ENCODE data around the gene CSTF3. TPM values are rescaled to one million over a fixed set of nuclear protein-coding genes. Genes with fewer than 3 reads are reported as not detected.

CSTF3 gene
- total and polyA plus RNA-seq, 8 donors, result 1.8 to 47.9 (median 11.3) TPM

GRCh38 chr11:33171251-33171650 lies 10.0 kb upstream of the CSTF3 start:
- no peaks in the 10 kb centered on the region for H3K9me3 ChIP-seq
- DNase-seq, result no peak
- 32 to 66% (median 53%) methylated on average over 1 of the region's 1 CpG for WGBS, 5 donors
- H3K27ac ChIP-seq, result no peak overlapping the region
- intact Hi-C loops (cut with DNase I; ENCODE audit: low total_unique reads), result no loop called here
- no peaks in the 10 kb centered on the region for H3K27me3 ChIP-seq
- H3K4me1 ChIP-seq, result peaks cover 0 to 32% (median 10%) of the 10 kb centered on the region in 4 donors
- H3K4me3 ChIP-seq, result no peak overlapping the region
- H3K36me3 ChIP-seq, result no peaks in the 10 kb centered on the region
- TF ChIP-seq POLR2AphosphoS5 (IDR thresholded peaks at IDR 0.05) (no peak), POLR2A (IDR thresholded peaks at IDR 0.05) (no peak), EP300 (IDR thresholded peaks at IDR 0.05) (no peak)
- TF ChIP-seq, protein P1, sequence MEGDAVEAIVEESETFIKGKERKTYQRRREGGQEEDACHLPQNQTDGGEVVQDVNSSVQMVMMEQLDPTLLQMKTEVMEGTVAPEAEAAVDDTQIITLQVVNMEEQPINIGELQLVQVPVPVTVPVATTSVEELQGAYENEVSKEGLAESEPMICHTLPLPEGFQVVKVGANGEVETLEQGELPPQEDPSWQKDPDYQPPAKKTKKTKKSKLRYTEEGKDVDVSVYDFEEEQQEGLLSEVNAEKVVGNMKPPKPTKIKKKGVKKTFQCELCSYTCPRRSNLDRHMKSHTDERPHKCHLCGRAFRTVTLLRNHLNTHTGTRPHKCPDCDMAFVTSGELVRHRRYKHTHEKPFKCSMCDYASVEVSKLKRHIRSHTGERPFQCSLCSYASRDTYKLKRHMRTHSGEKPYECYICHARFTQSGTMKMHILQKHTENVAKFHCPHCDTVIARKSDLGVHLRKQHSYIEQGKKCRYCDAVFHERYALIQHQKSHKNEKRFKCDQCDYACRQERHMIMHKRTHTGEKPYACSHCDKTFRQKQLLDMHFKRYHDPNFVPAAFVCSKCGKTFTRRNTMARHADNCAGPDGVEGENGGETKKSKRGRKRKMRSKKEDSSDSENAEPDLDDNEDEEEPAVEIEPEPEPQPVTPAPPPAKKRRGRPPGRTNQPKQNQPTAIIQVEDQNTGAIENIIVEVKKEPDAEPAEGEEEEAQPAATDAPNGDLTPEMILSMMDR (IDR thresholded peaks at IDR 0.05), result no peak

- no peaks in the 10 kb centered on the region for H3K9me3 ChIP-seq
- peak in 1 of 2 donors; percentile 54 for DNase-seq
- intact Hi-C loops (cut with DNase I; ENCODE audit: low total_unique reads), result loop anchor here (5.0 kb wide), 1 partner anchor 164 kb away; no protein-coding TSS in a partner anchor
- no peak overlapping the region for H3K4me3 ChIP-seq
- H3K4me1 ChIP-seq, result peaks cover 0 to 38% (median 10%) of the 10 kb centered on the region in 4 donors
- H3K27me3 ChIP-seq, result no peaks in the 10 kb centered on the region
- no peaks in the 10 kb centered on the region for H3K36me3 ChIP-seq
- H3K27ac ChIP-seq, result peak overlapping the region in 1 of 5 donors; percentile 42
- TF ChIP-seq, protein P1 (IDR thresholded peaks at IDR 0.05), result no peak
- TF ChIP-seq EP300 (IDR thresholded peaks at IDR 0.05) (no peak), POLR2A (IDR thresholded peaks at IDR 0.05) (no peak)
- 10 to 31% (median 25%) methylated on average over 4 of the region's 4 CpGs for WGBS, 5 donors
Observed at GRCh38 chr11:33168709-33169200, 7.5 kb upstream of the CSTF3 start.

- WGBS, 5 donors, result 96 to 98% (median 97%) methylated on average over 8 of the region's 8 CpGs
- TF ChIP-seq, protein P1 (IDR thresholded peaks at IDR 0.05), result no peak
- TF ChIP-seq POLR2AphosphoS5 (IDR thresholded peaks at IDR 0.05) (no peak), EP300 (IDR thresholded peaks at IDR 0.05) (no peak), POLR2A (IDR thresholded peaks at IDR 0.05) (no peak)
- DNase-seq, result no peak
- intact Hi-C loops (cut with DNase I; ENCODE audit: low total_unique reads), result no loop called here
- Histone ChIP-seq H3K36me3 (no peaks in the 10 kb centered on the region), H3K27ac (no peak overlapping the region), H3K4me1 (peaks cover 15 to 50% (median 29%) of the 10 kb centered on the region in 4 donors), H3K27me3 (no peaks in the 10 kb centered on the region), H3K4me3 (no peak overlapping the region), H3K9me3 (no peaks in the 10 kb centered on the region)
Observed at GRCh38 chr11:33162831-33163230, 1.6 kb upstream of the CSTF3 start.

DNA sequence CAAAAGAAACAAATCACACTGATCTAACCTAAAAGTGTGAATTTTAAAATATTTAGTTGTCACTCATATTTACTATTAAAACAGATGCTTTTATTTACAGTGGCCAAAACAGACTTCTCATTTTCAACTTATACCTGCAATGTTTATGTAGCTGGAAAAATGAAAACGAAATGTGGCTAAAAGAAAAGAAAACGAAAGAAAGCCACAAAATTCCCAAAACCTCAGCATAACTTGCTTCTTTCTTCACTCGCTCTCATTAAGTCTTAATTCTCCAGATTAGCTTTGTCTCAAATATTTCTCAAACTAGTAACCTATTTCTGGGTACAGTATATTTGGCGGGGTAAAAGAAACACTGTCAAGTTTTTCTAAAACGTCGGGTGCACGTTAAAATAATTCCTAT lies 693 bp downstream of the CSTF3 start:
- Histone ChIP-seq H3K36me3 (no peaks in the 10 kb centered on the region), H3K4me1 (peaks cover 15 to 58% (median 43%) of the 10 kb centered on the region in 4 donors), H3K27ac (peak overlapping the region in 4 of 5 donors; percentile 83 to 91 (median 84)), H3K27me3 (no peaks in the 10 kb centered on the region), H3K9me3 (no peaks in the 10 kb centered on the region), H3K4me3 (peak overlapping the region; percentile 58 to 91 (median 81))
- intact Hi-C loops (cut with DNase I; ENCODE audit: low total_unique reads), result no loop called here
- TF ChIP-seq, protein P1 (IDR thresholded peaks at IDR 0.05), result no peak
- no peak for TF ChIP-seq EP300 (IDR thresholded peaks at IDR 0.05)
- no peak for TF ChIP-seq POLR2AphosphoS5 (IDR thresholded peaks at IDR 0.05)
- TF ChIP-seq POLR2A (IDR thresholded peaks at IDR 0.05), result no peak
- 0 to 1% (median 0%) methylated on average over 7 of the region's 7 CpGs for WGBS, 5 donors
- no peak for DNase-seq
